Adipocyte (in vitro differentiated cells): Measurements from ENCODE around the gene CHCHD6.

ENCODE experiments used
- DNase-seq: peaks from one replicate; pipeline ENCODE4 v3.0.0-alpha.2; 2015; ENCODE audit warnings: low read depth
- H3K27me3 ChIP-seq: replicated peaks from 2 replicates; pipeline ENCODE4 v1.7.0; 2013; ENCODE audit warnings: mild to moderate bottlenecking, low read length, moderate library complexity; ENCODE audit not compliant: control insufficient read depth, insufficient read depth
- H3K36me3 ChIP-seq: 2 replicates; pipeline ENCODE4 v1.7.0; 2013; ENCODE audit warnings: low read length, mild to moderate bottlenecking, moderate library complexity; ENCODE audit not compliant: control insufficient read depth, insufficient read depth, severe bottlenecking
- H3K4me1 ChIP-seq: 2 replicates; pipeline ENCODE4 v1.7.0; 2013; ENCODE audit warnings: mild to moderate bottlenecking, low read length, moderate library complexity; ENCODE audit not compliant: control insufficient read depth, insufficient read depth
- H3K4me3 ChIP-seq: 2 replicates; pipeline ENCODE4 v1.7.0; 2013; ENCODE audit warnings: mild to moderate bottlenecking, low read length, moderate library complexity
- H3K9ac ChIP-seq: 2 replicates; pipeline ENCODE4 v1.7.0; 2013; ENCODE audit warnings: mild to moderate bottlenecking, low read length, moderate library complexity
- H3K9me3 ChIP-seq: 2 replicates; pipeline ENCODE4 v1.7.0; 2013; ENCODE audit warnings: mild to moderate bottlenecking, low read length, moderate library complexity; ENCODE audit not compliant: control insufficient read depth

CHCHD6 gene

DNA sequence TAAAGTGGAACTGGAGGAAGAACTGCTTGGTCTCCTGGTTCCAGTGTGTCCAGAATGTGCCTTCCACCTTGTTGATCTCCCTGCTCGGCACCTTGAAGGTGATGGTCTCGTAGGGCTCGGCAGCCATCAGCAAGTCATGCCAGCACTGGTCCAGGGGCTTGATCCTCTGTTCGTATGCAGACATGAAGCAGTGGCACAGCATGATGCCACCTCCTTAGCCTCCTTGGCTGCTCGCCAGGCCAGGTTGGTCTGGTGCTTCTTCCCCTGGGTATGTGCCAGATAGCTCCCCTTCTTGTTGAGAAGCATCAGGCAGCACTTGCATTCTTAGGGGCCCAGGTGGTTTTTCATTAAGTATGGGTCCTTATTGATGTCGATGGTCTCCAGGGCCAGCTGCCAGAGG is 31.3 kb upstream of the CHCHD6 start:
- H3K27me3 ChIP-seq = peaks cover 6% of the 10 kb centered on the region
- H3K4me1 ChIP-seq = no peaks in the 10 kb centered on the region
- peaks cover 16% of the 10 kb centered on the region for H3K9me3 ChIP-seq
- H3K36me3 ChIP-seq = no peaks in the 10 kb centered on the region
- DNase-seq = no peak
- no peak overlapping the region for H3K9ac ChIP-seq
- H3K4me3 ChIP-seq = no peak overlapping the region

DNA sequence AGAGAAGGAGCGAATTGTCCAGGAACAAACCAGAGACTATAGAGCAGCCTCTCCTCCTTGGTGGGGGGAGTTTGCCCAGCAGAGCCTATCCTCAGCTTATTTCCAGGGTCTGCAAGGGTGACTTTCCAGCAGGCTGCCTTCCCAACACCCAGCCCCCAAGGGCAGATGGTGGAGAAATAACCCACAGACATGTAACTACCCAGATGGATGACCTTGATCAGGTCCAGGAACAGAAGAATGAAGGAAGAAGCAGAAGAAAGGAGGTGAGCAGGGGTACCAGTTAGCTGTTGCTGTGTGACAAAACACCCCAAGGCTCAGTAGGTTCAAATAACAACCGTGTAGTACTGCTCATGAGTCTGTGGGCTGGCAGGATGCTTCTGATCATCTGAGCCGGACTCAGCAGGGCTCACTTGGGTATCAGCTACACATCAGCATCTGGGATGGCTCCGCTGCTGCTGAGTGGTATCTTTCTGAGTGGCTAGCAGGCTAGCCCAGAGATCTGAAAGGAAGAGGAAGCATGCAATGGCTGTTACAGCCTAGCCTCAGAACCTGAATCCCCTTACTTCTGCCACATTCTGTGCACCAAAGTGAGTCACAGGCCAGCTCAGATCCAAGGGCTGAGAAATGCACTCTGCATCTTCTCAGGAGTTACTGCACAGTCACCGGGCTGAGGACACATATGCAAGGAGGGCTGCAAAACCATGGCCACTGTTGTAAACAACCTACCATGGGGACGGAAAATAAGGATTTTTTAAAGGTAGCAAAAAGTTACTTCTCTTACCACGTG is 26.9 kb upstream of the CHCHD6 start:
- H3K9me3 ChIP-seq = peaks cover 16% of the 10 kb centered on the region
- H3K9ac ChIP-seq = no peak overlapping the region
- no peaks in the 10 kb centered on the region for H3K4me1 ChIP-seq
- DNase-seq = no peak
- H3K27me3 ChIP-seq = peaks cover 6% of the 10 kb centered on the region
- no peaks in the 10 kb centered on the region for H3K36me3 ChIP-seq
- H3K4me3 ChIP-seq = no peak overlapping the region

DNA sequence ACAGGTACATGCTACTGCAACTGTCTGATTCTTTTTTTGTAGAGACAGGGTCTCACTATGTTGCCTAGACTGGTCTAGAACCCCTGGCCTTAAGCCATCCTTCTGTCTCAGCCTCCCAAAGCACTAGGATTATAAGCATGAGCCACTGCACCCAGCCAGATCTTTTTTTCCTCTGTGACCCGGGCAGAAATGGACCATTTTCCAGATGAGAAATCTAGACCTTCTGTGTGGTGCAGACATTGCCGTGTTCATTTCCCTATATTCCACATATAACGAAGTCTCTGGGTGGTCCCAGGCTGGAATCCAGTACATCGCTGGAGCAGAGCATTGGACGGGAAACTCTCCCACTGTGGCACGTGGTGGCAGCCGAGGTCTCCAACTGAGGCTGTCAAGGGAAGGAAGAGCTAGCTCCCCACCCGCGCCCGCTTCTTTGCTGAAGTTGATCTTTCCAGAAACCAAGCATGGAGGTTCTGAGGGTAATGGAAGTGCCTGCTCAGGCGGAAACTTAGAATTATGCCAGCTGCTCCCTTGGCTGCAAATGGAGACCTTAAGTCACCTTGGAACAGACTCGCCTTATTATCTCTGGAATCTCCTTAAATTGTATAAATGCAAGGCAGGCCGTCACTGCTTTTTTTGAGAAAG is 26.1 kb upstream of the CHCHD6 start:
- no peaks in the 10 kb centered on the region for H3K36me3 ChIP-seq
- no peak overlapping the region for H3K9ac ChIP-seq
- H3K4me3 ChIP-seq = no peak overlapping the region
- no peaks in the 10 kb centered on the region for H3K4me1 ChIP-seq
- no peak for DNase-seq
- H3K9me3 ChIP-seq = peaks cover 16% of the 10 kb centered on the region
- peaks cover 6% of the 10 kb centered on the region for H3K27me3 ChIP-seq

DNA sequence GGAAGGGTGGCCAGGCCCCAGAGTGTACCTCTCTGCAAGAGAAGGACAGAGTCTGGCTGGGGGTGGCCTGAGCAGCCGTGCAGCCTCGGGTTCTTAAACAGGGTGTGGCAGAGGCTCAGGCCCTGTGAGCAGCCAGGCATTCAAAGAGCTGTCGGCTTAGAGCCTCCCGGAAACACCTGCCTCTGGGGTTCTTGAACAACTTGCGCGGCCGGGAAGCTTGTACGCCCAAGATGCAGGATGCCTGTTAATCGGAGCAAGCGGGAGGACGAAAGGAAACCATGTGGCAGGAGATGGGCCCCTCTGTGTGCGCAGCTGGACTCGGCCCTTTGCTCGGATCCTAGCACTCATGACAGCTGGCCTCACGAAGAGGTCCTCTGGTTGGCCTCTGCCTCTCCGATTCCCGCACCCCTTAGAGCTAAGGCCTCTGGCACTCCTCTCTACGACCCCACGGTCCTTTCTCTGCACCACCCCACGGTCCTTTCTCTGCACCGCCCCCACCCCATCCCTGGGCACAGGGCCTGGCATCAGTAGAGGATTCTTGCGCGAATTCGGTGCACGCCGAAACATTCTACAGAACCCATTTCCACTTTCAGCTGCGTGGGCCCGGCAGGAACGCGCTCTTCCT is 25.2 kb upstream of the CHCHD6 start:
- DNase-seq = no peak
- no peak overlapping the region for H3K4me3 ChIP-seq
- H3K4me1 ChIP-seq = no peaks in the 10 kb centered on the region
- H3K36me3 ChIP-seq = no peaks in the 10 kb centered on the region
- H3K27me3 ChIP-seq = peaks cover 6% of the 10 kb centered on the region
- H3K9ac ChIP-seq = no peak overlapping the region
- H3K9me3 ChIP-seq = peaks cover 8% of the 10 kb centered on the region

DNA sequence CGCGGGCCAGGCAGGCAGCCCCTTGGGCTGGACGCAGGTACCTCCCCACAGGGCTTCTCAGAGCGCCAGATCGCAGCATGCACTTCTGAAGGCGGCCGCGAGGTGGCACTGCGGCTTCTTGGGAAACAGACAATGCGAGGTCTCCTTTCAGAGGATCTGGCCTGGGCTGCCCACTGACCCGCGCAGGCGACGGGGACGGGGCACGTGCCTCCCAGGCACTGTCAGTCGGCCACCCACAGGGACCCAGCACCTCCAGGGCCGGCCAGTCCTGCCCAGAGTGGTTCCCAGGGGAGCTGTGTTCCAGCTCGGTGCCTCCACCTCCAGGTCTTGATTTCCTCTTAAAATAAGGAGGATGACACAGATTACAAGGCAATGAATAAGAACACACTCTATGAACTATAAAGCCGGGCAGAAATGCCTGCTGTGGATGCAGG is 24.7 kb upstream of the CHCHD6 start:
- H3K4me3 ChIP-seq = no peak overlapping the region
- H3K9ac ChIP-seq = peak overlapping the region; percentile 7
- H3K36me3 ChIP-seq = no peaks in the 10 kb centered on the region
- peaks cover 6% of the 10 kb centered on the region for H3K27me3 ChIP-seq
- H3K4me1 ChIP-seq = no peaks in the 10 kb centered on the region
- peaks cover 3% of the 10 kb centered on the region for H3K9me3 ChIP-seq
- peak; percentile 90 for DNase-seq

DNA sequence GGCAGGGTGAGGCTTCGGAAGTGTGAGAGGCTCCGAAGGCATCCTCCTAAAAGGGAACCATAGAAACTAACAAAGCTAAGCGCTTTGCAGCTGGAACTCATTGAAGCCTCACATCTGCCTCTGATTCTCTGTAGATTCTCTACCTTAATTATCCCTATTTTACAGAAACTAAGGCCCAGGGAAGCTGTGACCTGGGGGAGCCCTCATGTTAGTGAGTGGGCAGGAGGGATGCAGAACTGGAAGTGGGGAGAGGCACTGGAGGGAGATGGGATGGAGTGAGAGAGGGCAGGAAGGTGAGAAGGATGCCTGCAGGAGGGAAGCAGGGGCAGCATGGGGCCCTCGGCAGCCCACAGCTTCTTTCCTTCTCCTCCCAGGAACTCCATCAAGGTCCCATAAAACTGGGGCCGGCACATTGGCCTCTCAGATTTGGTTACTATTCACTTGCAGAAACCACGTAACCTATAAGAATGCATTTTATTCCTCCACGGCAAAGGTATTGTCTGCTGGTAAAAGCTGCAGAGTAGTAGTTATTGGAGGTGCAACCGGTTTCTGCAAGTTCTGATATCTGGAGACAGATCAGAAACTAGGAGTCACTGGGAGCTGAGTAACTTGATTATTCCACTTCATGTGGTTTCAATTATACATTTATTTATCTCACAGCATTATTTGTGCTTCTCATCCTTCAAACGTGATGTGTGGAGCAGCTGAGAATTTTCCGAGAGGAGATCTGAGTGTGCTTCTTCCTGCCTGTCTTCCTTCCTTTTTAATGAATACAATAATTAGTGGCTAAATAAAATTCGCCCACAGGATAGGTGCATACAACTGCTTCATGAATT is 24.0 kb upstream of the CHCHD6 start:
- H3K9me3 ChIP-seq = no peaks in the 10 kb centered on the region
- no peak overlapping the region for H3K4me3 ChIP-seq
- H3K4me1 ChIP-seq = no peaks in the 10 kb centered on the region
- H3K36me3 ChIP-seq = no peaks in the 10 kb centered on the region
- DNase-seq = peak; percentile 19
- peaks cover 6% of the 10 kb centered on the region for H3K27me3 ChIP-seq
- H3K9ac ChIP-seq = peak overlapping the region; percentile 7

DNA sequence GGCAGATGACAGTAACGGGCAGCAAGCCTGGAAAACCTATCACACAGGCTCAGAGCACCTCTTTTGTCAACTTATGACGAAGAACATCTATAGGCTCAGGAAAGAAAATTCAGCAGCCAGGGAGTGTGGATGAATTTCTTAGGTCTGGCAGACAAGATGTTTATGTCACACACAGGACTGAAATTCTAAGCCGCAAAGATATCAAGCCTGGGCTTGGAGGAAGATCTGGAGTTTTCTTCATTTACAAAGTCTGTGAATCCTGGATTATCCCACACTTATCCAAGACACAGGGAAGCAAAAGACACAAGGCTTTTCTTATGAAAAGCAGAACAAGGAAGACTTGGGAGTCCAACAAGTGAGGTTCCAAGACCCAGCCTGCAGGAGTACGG is 23.4 kb upstream of the CHCHD6 start:
- no peaks in the 10 kb centered on the region for H3K9me3 ChIP-seq
- H3K4me1 ChIP-seq = peaks cover 5% of the 10 kb centered on the region
- no peak overlapping the region for H3K4me3 ChIP-seq
- no peak for DNase-seq
- peaks cover 6% of the 10 kb centered on the region for H3K27me3 ChIP-seq
- H3K9ac ChIP-seq = no peak overlapping the region
- H3K36me3 ChIP-seq = no peaks in the 10 kb centered on the region

DNA sequence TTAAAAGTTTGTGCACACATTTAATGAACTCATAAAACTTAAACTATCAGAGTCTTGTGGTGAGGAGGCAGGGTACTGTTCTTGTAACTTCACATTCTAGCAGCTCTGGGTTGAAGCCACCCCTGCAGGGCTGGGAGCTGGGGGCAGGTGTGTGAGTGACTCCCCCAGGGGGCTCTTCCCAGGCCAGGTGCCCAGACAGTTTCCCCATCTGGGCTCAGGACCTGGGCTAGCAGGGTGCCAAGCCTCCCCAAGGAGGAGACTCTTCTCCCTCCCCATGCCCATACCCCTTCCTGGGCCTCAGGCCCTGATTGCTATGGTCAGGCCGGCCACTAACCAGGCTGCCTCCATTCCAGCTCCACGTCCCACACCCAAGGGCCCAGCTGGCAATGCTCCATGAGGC is 22.0 kb upstream of the CHCHD6 start:
- Histone ChIP-seq H3K27me3 (peaks cover 6% of the 10 kb centered on the region), H3K4me1 (peaks cover 6% of the 10 kb centered on the region), H3K4me3 (no peak overlapping the region), H3K36me3 (no peaks in the 10 kb centered on the region), H3K9ac (no peak overlapping the region), H3K9me3 (no peaks in the 10 kb centered on the region)
- DNase-seq = no peak

DNA sequence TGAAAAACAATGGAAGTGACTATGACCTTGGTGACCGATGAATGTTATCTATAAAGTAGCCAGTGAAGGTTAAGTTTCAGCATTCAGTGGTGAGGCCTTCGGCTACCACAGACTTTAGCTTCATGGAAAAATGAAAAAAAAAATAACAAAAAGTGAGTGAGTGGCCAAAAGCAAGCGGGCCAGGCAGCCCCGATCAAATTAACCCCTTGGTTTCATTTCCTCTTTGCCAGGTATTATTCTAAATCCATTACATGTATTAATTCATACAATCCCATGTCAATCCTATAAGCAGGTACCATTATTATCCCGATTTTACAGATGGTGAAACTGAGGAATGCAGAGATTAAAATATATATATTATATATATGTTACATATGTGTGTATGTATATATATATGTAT is 21.0 kb upstream of the CHCHD6 start:
- H3K4me3 ChIP-seq = no peak overlapping the region
- H3K9me3 ChIP-seq = no peaks in the 10 kb centered on the region
- no peak for DNase-seq
- H3K36me3 ChIP-seq = no peaks in the 10 kb centered on the region
- H3K9ac ChIP-seq = no peak overlapping the region
- H3K4me1 ChIP-seq = peaks cover 6% of the 10 kb centered on the region
- peaks cover 5% of the 10 kb centered on the region for H3K27me3 ChIP-seq

DNA sequence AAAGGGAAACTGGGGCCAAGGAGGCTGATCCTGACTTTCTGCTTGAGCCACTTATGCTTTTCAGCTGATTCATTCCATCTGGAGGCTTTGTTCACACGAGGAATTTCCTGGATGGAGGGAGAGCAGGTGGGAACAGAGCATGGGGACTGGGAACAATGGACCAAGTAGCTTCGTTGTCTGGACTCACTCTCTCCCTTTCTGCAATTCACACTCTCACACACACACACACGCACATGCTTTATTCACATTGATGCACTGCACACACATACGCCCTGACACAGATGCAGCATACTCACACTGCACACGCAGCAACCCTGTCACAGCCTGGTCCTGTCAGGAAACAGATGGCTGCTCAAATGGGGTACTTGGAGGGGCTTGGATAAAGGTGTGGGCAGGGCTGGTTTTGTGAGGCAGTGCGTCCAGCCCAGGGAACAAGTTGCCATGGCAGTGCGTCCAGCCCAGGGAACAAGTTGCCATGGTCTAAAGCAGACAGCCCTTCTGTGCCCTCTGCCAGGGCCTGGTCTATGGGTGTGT is 19.8 kb upstream of the CHCHD6 start:
- Histone ChIP-seq H3K4me1 (peaks cover 6% of the 10 kb centered on the region), H3K9me3 (no peaks in the 10 kb centered on the region), H3K27me3 (no peaks in the 10 kb centered on the region), H3K36me3 (no peaks in the 10 kb centered on the region), H3K4me3 (no peak overlapping the region), H3K9ac (no peak overlapping the region)
- peak; percentile 49 for DNase-seq

DNA sequence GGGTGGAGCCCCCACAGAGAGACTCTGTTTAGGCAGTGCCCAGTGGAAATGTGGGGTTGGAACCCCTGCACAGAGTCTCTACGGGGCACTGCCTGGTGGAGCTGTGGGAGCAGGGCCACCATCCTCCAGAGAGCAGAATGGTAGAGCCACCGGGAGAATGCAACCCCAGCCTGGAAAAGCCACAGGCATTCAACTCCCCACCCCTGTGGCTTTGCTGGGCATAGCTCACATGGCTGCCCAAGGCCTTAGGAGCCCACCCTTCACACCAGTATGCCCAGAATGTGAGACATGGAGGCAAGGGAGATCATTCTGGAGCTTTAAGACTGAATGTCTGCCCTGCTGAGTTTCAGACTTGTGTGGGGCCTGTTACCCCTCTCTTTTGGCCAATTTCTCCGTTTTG is 19.0 kb upstream of the CHCHD6 start:
- Histone ChIP-seq H3K4me3 (no peak overlapping the region), H3K4me1 (peaks cover 6% of the 10 kb centered on the region), H3K9me3 (no peaks in the 10 kb centered on the region), H3K9ac (no peak overlapping the region), H3K36me3 (no peaks in the 10 kb centered on the region), H3K27me3 (no peaks in the 10 kb centered on the region)
- peak; percentile 49 for DNase-seq
